Activated T-helper 1 cell treated with anti-CD3 and anti-CD28 coated beads, Interleukin-12 subunit alpha, Interleukin-12 subunit beta, Interleukin-2, Interleukin-4 antibody, amounts not matched to agents 30 ng/mL and 10 ng/mL and 1 ng/mL, durations not matched to agents 14 hours and 24 hours and 36 hours (primary cell): ENCODE results near the gene ANXA7. TPM values are rescaled to one million over a fixed set of nuclear protein-coding genes. Genes with fewer than 3 reads are reported as not detected.
"Not testable (repeated sequence)": the region's sequence is repeated elsewhere in the genome, so short reads cannot be mapped to it uniquely, and the experiment has no call there.

Source experiments
- DNase-seq: peaks from one replicate; pipeline ENCODE4 v3.0.0; 2021; ENCODE audit warnings: low spot score
- H3K27ac Mint-ChIP-seq: one replicate; pipeline ENCODE4 v1.8.0; 2021; ENCODE audit warnings: mild to moderate bottlenecking, mixed read lengths
- H3K27me3 Mint-ChIP-seq: one replicate; pipeline ENCODE4 v1.8.0; 2022; ENCODE audit warnings: mild to moderate bottlenecking, moderate library complexity, mixed read lengths; ENCODE audit not compliant: insufficient read depth
- H3K36me3 Mint-ChIP-seq: one replicate; pipeline ENCODE4 v1.8.0; 2021; ENCODE audit warnings: low read depth, mixed read lengths
- H3K4me1 Mint-ChIP-seq: one replicate; pipeline ENCODE4 v1.8.0; 2021; ENCODE audit warnings: low read depth, mixed read lengths
- H3K4me3 Mint-ChIP-seq: one replicate; pipeline ENCODE4 v1.8.0; 2021; ENCODE audit warnings: mild to moderate bottlenecking, moderate library complexity, mixed read lengths
- H3K9me3 Mint-ChIP-seq: one replicate; pipeline ENCODE4 v1.8.0; 2021; ENCODE audit warnings: mixed read lengths
- intact Hi-C: fragments of 100-400 bp; cut with micrococcal nuclease; formaldehyde crosslinking; loops from one replicate; pipeline ENCODE4 v1.15.1; 2024
- total RNA-seq: library from RNA; stranded (reverse); gene quantifications from 2 replicates; pipeline ENCODE4 v1.2.3, GENCODE V29; 2022

ANXA7 gene
- total RNA-seq, 1 donor from 2014 or later, result 152 TPM

- peak; percentile 90 for DNase-seq
- intact Hi-C loops, result loop anchor here (1.0 to 5.0 kb wide), 7 partner anchors 10 to 284 kb away; partner anchors contain the start of genes ECD, FAM149B1, MRPS16 and MYOZ1
- Mint-ChIP-seq H3K4me3 (peak within 1 kb of the TSS; percentile 93), H3K27ac (peak within 1 kb of the TSS; percentile 86), H3K9me3 (no peaks in the 10 kb centered on the region), H3K27me3 (peaks cover 8% of the 10 kb centered on the region), H3K4me1 (peaks cover 20% of the 10 kb centered on the region), H3K36me3 (peaks cover 17% of the 10 kb centered on the region)
Measured at GRCh38 chr10:73358331-73359279, 55.3 kb downstream of the ANXA7 start, which contains the start of gene CFAP70. CFAP70 (minus strand) TSS chr10:73358864; CDS start chr10:73354796, 4,068 bp downstream.

DNA sequence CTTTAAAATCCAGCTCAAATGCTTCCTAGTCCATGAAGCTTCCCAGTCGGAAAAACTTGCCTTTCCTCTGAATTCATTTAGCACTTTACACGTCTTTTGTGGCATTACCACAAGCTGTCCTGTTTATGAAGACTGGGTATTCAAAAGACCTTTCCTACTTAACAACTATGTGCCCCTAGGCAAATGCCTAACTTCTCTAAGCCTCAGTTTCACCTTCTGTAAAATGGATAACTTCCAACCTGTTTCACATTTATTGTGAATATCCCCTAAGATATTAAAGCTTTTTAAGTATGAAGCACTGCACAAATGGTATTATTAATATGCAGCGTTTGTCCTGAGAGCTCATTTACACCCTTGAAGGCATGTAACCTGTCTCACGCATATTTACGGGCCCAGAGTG lies 56.0 kb downstream of the ANXA7 start:
- intact Hi-C loops, result loop anchor here (1.0 to 5.0 kb wide), 7 partner anchors 10 to 284 kb away; partner anchors contain the start of genes ECD, FAM149B1, MRPS16 and MYOZ1
- Mint-ChIP-seq H3K27ac (peak overlapping the region; percentile 86), H3K4me1 (peaks cover 20% of the 10 kb centered on the region), H3K27me3 (peaks cover 8% of the 10 kb centered on the region), H3K4me3 (peak overlapping the region; percentile 93), H3K9me3 (no peaks in the 10 kb centered on the region), H3K36me3 (peaks cover 16% of the 10 kb centered on the region)
- DNase-seq, result no peak

DNA sequence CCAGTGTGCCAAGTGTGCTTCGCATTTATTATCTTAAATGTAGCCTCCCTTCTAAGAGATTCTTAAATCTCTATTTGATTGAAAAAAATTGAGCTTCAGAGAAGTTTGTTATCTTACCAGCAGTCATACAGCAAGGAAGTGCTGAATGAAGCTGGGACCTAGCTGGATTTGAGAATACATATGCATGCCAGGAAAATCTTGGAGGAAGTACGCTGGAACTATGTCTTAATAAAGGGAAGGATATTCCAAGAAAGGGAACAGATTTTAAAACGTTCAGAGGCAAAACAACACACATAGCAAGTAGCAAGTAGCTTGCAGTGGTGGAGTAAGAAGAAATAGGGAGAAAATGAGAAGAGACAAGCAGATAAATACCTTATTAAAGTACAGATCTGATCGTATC lies 56.7 kb downstream of the ANXA7 start:
- peaks cover 20% of the 10 kb centered on the region for H3K4me1 Mint-ChIP-seq
- peaks cover 9% of the 10 kb centered on the region for H3K36me3 Mint-ChIP-seq
- intact Hi-C loops, result loop anchor here (5.0 kb wide), 3 partner anchors 190 to 285 kb away; partner anchors contain the start of genes ECD, FAM149B1 and MYOZ1
- peak overlapping the region; percentile 2 for H3K4me3 Mint-ChIP-seq
- peaks cover 11% of the 10 kb centered on the region for H3K27me3 Mint-ChIP-seq
- no peak for DNase-seq
- H3K27ac Mint-ChIP-seq, result no peak overlapping the region
- H3K9me3 Mint-ChIP-seq, result no peaks in the 10 kb centered on the region

- Mint-ChIP-seq H3K4me1 (no peaks in the 10 kb centered on the region), H3K27me3 (no peaks in the 10 kb centered on the region), H3K9me3 (no peaks in the 10 kb centered on the region), H3K27ac (no peak overlapping the region), H3K4me3 (no peak overlapping the region), H3K36me3 (no peaks in the 10 kb centered on the region)
- intact Hi-C loops, result no loop called here
- DNase-seq, result no peak
Measured at GRCh38 chr10:73344269-73344668, 69.6 kb downstream of the ANXA7 start.

DNA sequence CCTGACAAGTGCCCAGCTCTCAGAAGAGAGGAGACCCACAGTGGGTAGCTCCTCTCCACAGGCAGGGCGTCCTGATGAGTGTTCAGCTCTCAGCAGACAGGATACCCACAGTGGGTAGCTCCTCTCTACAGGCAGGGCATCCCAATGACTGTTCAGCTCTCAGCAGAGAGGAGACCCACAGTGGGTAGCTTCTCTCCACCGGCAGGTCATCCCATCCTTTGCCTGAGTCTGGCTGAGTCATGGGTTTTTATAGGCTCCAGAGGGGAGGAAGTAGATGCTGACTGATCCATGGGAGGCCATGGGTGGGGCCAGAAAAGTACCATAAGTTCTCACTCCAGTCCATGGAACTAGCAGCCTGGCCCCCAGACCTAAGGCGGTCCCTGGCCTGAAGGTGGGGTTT lies 73.7 kb downstream of the ANXA7 start:
- intact Hi-C loops, result no loop called here
- no peaks in the 10 kb centered on the region for H3K27me3 Mint-ChIP-seq
- H3K9me3 Mint-ChIP-seq, result no peaks in the 10 kb centered on the region
- no peak overlapping the region for H3K4me3 Mint-ChIP-seq
- no peak for DNase-seq
- no peaks in the 10 kb centered on the region for H3K4me1 Mint-ChIP-seq
- H3K36me3 Mint-ChIP-seq, result no peaks in the 10 kb centered on the region
- no peak overlapping the region for H3K27ac Mint-ChIP-seq

DNA sequence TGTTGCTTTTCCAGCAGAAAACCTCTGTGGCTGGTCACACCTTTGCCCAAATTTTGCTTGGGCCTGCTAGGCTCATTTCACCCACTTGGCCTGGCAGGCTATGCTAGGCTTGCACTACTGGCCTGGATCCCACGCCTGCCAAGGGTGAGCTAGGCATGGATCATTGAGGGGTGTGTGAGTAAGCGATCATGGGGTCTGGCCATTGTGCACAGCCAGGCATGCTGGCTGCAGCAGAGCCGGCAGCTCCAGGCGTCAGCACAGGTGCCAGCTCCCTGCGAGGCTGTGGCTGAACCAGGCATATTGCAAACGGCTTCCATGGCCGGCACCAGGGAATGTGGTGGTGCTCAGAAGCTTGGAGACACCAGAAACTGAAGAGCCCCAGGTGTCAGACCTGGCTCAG lies 74.4 kb downstream of the ANXA7 start:
- intact Hi-C loops, result no loop called here
- H3K27ac Mint-ChIP-seq, result no peak overlapping the region
- H3K4me3 Mint-ChIP-seq, result no peak overlapping the region
- no peaks in the 10 kb centered on the region for H3K36me3 Mint-ChIP-seq
- no peaks in the 10 kb centered on the region for H3K9me3 Mint-ChIP-seq
- no peaks in the 10 kb centered on the region for H3K4me1 Mint-ChIP-seq
- no peak for DNase-seq
- H3K27me3 Mint-ChIP-seq, result peaks cover 2% of the 10 kb centered on the region

- intact Hi-C loops, result no loop called here
- no peaks in the 10 kb centered on the region for H3K36me3 Mint-ChIP-seq
- no peak overlapping the region for H3K4me3 Mint-ChIP-seq
- peaks cover 2% of the 10 kb centered on the region for H3K27me3 Mint-ChIP-seq
- no peak for DNase-seq
- H3K9me3 Mint-ChIP-seq, result no peaks in the 10 kb centered on the region
- H3K4me1 Mint-ChIP-seq, result no peaks in the 10 kb centered on the region
- H3K27ac Mint-ChIP-seq, result no peak overlapping the region
Measured at GRCh38 chr10:73338801-73339368, 75.0 kb downstream of the ANXA7 start.

DNA sequence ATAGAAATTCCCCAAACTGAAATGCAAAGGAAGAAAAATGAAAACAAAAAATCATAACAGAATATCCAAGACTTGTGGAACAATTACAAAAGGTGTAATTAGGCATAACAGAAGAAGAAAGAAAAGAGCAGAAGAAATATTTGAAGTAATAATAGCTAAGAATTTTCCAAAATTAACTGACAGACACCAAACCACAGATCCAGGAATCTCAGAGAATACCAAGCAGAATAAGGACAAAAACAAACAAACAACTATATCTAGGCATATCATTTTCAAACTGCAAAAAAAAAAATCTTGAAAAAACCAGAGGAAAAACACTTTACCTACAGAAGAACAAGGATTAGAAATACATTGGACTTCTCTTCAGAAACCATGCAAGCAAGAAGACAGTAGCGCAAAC lies 80.7 kb downstream of the ANXA7 start:
- Mint-ChIP-seq H3K27ac (no peak overlapping the region), H3K4me3 (no peak overlapping the region), H3K36me3 (no peaks in the 10 kb centered on the region), H3K27me3 (peaks cover 9% of the 10 kb centered on the region), H3K4me1 (no peaks in the 10 kb centered on the region), H3K9me3 (no peaks in the 10 kb centered on the region)
- intact Hi-C loops, result no loop called here
- DNase-seq, result no peak

DNA sequence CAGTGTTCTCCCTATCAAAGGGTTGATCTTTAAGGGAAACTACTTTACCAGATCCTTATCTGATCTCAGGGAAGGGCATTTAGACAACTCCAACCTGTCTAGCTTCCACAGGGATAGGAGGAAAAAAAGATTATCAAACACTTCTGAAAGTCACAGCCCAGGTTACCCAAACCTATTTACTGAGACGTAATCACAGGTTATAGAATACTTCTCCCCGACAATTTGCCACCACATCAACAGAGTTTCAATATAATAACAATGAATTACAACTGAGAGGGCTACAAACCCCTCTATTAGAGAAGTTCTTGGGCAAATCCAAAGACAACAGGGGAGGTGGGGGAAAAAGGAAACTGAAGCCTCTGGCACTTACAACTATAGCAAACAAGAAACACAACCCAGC lies 81.5 kb downstream of the ANXA7 start:
- Mint-ChIP-seq H3K36me3 (no peaks in the 10 kb centered on the region), H3K4me3 (no peak overlapping the region), H3K4me1 (no peaks in the 10 kb centered on the region), H3K9me3 (no peaks in the 10 kb centered on the region), H3K27ac (no peak overlapping the region), H3K27me3 (peaks cover 9% of the 10 kb centered on the region)
- no peak for DNase-seq
- intact Hi-C loops, result no loop called here

DNA sequence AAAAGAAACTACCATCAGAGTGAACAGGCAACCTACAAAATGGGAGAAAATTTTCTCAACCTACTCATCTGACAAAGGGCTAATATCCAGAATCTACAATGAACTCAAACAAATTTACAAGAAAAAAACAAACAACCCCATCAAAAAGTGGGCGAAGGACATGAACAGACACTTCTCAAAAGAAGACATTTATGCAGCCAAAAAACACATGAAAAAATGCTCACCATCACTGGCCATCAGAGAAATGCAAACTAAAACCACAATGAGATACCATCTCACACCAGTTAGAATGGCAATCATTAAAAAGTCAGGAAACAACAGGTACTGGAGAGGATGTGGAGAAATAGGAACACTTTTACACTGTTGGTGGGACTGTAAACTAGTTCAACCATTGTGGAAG lies 85.3 kb downstream of the ANXA7 start:
- H3K36me3 Mint-ChIP-seq, H3K9me3 Mint-ChIP-seq, H3K27ac Mint-ChIP-seq, H3K4me3 Mint-ChIP-seq, H3K4me1 Mint-ChIP-seq, DNase-seq, H3K27me3 Mint-ChIP-seq, intact Hi-C loops: not testable (repeated sequence)

DNA sequence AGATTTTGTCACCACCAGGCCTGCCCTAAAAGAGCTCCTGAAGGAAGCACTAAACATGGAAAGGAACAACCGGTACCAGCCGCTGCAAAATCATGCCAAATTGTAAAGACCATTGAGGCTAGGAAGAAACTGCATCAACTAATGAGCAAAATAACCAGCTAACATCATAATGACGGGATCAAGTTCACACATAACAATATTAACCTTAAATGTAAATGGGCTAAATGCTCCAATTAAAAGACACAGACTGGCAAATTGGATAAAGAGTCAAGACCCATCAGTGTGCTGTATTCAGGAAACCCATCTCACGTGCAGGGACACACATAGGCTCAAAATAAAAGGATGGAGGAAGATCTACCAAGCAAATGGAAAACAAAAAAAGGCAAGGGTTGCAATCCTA lies 88.6 kb downstream of the ANXA7 start:
- DNase-seq, H3K9me3 Mint-ChIP-seq, H3K27ac Mint-ChIP-seq, H3K27me3 Mint-ChIP-seq, intact Hi-C loops, H3K36me3 Mint-ChIP-seq, H3K4me1 Mint-ChIP-seq, H3K4me3 Mint-ChIP-seq: not testable (repeated sequence)
